RPMI7951 (cell line): ENCODE data around the gene POU2F2. TPM values are rescaled to one million over a fixed set of nuclear protein-coding genes. Genes with fewer than 3 reads are reported as not detected.

Source experiments
- DNase-seq: peaks from one replicate; pipeline ENCODE4 v3.0.0-alpha.2; 2012; ENCODE audit warnings: low read depth
- total RNA-seq: library from RNA; depleted of rRNA; stranded (reverse); fragments of >200 nt; shearing (Covaris generic); gene quantifications from 2 replicates; pipeline ENCODE4 v1.2.3, GENCODE V29; 2014; rRNA removed

The POU2F2 gene
- 2.0 and 2.4 TPM in 2 replicates for total RNA-seq

GRCh38 chr19:42132030-42132628, at the start of gene POU2F2:
POU2F2 (minus strand) TSS chr19:42132446; CDS start chr19:42132411, 35 bp downstream.
- peak; percentile 57 for DNase-seq

GRCh38 chr19:42178791-42179674, 46.8 kb upstream of the POU2F2 start:
- DNase-seq: no peak

- DNase-seq: no peak
Observed at GRCh38 chr19:42177686-42178019, 45.4 kb upstream of the POU2F2 start.

GRCh38 chr19:42176990-42177685, 44.9 kb upstream of the POU2F2 start:
- peak; percentile 81 for DNase-seq

DNA sequence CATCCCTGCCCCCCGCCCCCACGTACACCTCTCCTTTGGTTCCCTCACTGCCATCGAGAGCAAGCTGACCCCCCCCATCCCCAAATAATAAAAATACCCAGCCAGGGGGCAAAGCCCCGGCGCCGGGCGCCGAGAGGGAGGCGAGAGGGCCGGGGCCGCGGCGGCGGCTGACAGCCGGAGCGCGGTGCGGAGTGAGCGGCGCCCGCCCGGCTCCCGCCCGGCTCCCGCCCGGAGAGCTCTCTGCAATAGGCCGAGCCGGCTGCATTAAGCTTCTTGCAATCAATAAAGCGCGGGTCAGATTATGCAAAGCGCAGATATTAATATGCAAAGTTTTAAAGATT, 44.4 kb upstream of the POU2F2 start:
- DNase-seq: no peak

DNA sequence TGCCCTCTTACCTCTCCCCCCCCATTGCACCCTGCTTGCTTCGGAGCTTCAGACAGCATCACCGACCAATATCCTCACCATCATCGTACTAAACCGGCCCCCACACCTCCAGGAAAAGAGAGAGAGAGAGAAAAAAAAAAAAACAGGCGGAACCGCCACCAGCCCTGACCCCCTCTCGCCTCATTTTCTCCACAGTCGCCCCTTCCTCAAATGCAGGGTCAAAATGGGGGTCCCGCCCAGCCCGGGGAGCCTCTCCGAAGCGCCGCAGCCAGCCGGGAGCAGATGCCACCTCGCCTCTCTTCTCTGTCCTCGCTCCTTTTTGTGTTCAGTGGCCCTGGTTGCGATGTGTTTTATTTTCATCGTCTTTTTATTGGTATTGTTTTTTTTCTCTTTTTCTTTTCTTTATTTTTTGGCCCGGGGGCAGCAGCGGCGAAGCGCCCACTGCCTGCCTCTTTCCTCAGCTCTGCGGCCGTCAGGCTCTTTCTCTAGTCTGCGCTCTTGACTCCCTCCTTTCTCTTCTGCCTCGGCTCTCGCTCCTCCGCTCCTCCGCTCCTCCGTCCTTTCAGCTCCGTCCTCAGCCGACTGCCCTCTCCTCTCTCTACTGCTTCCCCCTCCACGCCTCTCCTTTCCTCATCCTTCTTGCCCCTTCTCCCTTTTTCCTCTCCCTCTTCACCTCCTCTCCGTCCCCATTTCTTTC, 43.9 kb upstream of the POU2F2 start:
- DNase-seq: peak; percentile 28

DNA sequence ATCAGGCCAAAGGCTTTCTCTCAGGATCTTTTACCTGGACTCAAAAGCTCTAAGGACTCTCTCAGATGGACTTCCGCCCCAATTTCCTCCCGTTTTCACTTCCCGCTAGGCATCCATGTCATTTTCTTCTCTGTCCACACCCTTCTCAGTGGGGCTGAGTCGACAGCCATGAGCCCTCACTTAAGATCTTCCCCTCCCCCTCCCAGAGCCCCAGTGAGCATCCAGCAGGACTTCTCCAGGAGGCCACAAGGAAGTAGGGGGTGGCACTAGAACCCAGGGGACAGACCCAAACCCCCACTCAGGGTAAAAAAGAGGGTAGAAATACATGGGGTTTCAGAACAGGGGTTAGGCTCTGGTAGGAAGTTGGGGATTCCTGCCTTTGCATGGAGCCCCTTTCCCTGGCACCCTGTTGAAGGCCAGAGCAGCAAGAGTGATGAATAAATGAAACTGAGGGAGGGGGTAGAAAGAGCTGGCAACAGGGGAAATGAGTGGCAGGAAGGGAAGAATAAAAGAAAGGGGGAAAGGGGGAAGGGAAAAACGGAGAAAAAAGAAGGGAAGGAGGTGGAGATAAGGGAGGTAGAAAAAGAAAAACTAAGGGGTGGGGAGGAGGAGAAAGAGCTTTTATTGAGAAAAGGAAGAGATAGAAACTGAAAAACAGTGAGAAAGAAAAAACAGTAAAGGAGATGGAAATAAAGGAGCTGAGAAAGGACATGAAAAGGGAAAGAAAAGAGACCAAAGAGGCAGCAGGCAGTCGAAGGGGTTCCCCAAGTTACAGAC, 42.9 kb upstream of the POU2F2 start:
- DNase-seq: no peak

- DNase-seq: no peak
Observed at GRCh38 chr19:42174188-42174587, 41.9 kb upstream of the POU2F2 start.

- DNase-seq: no peak
Observed at GRCh38 chr19:42173695-42174094, 41.4 kb upstream of the POU2F2 start.

DNA sequence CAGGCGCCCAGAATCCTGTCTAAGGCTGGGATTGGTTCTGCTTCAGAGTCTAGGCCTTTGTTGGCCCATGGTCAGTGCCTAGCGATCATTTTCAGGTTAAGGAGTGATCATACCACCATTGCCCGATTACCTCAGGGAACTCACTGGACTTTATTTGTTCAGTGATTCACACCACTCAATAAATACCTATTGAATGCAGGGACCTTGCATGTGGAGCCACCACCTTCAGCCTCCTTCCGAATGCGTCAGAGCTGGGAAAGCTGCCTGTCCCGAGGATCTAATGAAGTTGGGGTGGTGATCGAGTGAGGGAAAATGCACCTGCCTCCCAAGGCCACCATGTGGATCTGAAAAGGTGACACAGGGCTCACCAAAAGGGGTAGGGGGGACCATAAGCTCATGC, 40.0 kb upstream of the POU2F2 start:
- DNase-seq: no peak

- no peak for DNase-seq
Observed at GRCh38 chr19:42170715-42171114, 38.5 kb upstream of the POU2F2 start.

DNA sequence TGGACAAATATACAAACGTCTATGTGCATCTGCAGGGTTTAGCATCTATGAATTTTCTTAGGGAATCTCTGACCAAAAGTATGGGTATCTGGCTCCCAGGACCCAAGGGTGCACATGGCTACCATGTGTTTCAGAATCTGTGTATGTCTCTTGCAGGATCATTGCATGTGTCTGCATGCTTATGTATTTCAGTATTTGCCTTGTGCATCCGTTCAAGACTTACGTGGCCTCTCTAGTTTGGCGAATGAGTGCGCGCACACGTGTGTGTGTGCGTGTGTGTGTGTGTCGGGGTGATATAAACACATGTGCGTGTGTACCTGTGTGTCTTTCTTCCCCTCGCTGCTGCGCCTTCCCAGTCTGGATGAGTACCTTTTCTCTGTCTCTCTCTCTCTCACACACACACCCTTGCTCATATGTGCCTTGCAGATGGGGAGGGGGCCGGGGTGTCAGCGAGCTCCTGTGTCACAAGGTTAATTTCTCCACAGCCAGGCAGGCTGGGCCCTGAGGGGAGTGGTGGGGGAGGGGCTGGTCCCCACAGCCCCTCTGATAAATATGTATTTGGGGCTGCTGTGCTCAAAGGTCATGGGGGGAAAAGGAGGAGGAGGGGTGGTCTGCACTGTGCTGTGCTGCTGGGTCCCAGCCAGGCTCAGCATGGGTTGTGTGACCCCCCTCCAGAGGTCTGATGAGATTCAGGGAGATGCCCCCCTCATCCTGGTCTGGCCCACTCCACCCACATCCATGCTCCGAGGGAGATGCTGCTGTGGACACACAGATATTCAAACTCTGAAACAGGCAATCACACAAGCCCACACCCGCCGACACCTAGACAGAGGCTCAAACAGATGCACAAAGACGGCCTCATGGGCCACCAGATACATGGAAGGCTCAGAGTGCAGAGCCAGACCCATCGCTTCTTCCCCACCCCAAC, 37.5 kb upstream of the POU2F2 start:
- no peak for DNase-seq

DNA sequence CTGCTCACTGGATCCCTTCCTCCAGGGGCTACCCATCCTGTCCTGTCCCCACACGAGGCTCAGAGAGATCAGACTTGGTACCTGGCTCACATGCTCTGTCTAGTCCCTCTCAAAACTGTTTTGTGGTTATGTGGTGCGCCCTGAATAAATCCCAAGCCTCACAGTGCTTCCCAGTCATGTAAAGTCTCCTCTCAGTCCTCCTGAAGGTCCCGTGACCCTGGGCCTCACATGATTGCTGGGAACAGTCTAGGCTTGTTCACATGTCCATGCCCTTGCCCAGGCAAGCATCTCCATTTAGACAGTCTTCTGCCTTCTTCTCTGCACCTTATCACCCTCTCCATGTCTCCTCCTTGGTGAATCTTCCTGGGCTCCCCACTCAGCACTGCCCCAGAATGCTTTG, 36.0 kb upstream of the POU2F2 start:
- no peak for DNase-seq

DNA sequence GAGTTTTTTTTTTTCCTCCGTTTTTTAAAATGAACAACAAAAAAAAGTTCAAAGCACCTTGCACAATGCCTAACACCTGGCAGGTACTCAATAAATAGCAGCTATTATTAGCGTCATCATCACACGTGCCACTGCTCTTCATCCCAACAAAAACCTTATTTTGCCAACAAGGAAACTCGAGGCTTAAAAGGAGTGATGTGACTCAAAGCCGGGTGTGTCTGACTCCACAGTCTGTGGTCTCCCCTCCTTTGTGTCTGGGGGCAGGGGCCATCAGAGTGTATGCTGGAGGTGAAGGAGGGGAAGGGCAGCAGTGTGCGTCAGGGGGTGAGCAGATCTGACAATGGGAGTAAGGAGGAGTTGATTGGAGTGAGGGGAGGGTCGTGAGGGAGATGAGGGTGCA, 34.1 kb upstream of the POU2F2 start:
- no peak for DNase-seq

DNA sequence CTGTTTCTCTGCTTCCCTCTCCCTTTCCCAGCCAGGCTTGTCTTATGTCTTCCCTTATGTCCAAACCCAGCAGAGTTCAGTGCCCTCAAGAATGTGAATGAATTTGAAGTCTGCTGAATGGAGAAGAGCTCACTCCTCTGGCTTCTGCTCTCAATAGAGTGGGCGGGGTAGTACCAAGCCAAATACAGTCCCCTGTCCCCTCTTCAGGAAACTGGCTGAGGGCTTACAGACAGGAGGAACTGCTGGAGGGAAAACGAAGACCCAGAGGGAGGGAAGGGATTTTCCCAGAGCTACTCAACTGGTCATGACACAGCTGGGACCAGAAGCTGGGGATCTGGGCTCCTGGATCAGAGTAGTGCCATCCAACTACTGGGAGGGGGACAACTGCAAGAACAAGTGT, 32.9 kb upstream of the POU2F2 start:
- no peak for DNase-seq

- DNase-seq: no peak
Observed at GRCh38 chr19:42161616-42162263, 29.5 kb upstream of the POU2F2 start.

DNA sequence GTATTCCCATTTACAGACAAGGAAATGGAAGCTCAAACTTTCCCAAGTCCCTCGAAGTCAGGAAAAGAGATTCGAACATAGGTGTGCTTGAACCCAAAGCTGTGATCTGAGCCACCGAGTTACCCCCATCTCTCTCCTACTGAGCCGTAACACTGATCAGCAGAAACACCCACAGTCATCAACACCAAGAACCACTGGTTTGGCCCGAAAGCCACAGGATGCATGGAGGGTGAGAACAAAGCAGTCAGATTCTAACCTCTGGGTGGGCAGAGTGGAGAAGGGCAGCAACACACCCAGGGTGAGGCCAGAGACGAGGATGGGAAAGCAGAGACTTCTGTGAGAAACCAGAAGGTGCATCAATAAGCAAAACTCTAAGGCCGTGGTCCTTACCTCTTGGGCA, 27.7 kb upstream of the POU2F2 start:
- DNase-seq: no peak

GRCh38 chr19:42158926-42159325, 26.7 kb upstream of the POU2F2 start:
- no peak for DNase-seq

- no peak for DNase-seq
Observed at GRCh38 chr19:42156571-42156970, 24.3 kb upstream of the POU2F2 start.

GRCh38 chr19:42155796-42156195, 23.6 kb upstream of the POU2F2 start:
- DNase-seq: no peak
